K562 (cell line): Measurements from ENCODE around the gene ZNF410. TPM values are rescaled to one million over a fixed set of nuclear protein-coding genes. Genes with fewer than 3 reads are reported as not detected.
A peak's percentile ranks its signal among the peaks of the same experiment; 100 is the strongest.

Experiments used
- ARNT ChIP-seq, 2 experiments: fragments of 450-650 bp; IDR thresholded peaks; 2 replicates each; pipeline ENCODE4 v1.6.1; 2016; ENCODE audit warnings: mild to moderate bottlenecking in 1 of 2
- CTCF ChIP-seq, 3 experiments: IDR thresholded peaks in 2 of 3; conservative IDR thresholded peaks in 1 of 3; 2 replicates each; pipeline ENCODE4 v1.5.1; 2011 to 2012; ENCODE audit warnings: low read length in 3 of 3, mild to moderate bottlenecking in 3 of 3, control low read depth in 2 of 3, improper control_type of control experiment in 1 of 3, inconsistent platforms in 1 of 3, low read depth in 1 of 3, mixed read lengths in 1 of 3, moderate library complexity in 1 of 3; ENCODE audit not compliant: insufficient read depth in 2 of 3
- ELF4 ChIP-seq: fragments of 450-650 bp; formaldehyde crosslinking; IDR thresholded peaks from 2 replicates; pipeline ENCODE4 v1.4.0; 2022; ENCODE audit warnings: missing genetic modification characterization
- FIP1L1 ChIP-seq: fragments of 200-400 bp; formaldehyde crosslinking; IDR thresholded peaks from 2 replicates; pipeline ENCODE4 v1.6.1; 2018; ENCODE audit warnings: mild to moderate bottlenecking, low read depth, low read length; ENCODE audit not compliant: poor library complexity, severe bottlenecking
- FOXP4 ChIP-seq: sonication (generic); formaldehyde crosslinking; IDR thresholded peaks from 2 replicates; pipeline ENCODE4 v1.8.0; 2022; ENCODE audit warnings: mild to moderate bottlenecking, missing genetic modification reagents, borderline replicate concordance
- HDAC3 ChIP-seq: fragments of 450-650 bp; IDR thresholded peaks from 2 replicates; pipeline ENCODE4 v1.6.1; 2018; ENCODE audit warnings: borderline replicate concordance, mild to moderate bottlenecking, moderate library complexity; ENCODE audit not compliant: partially characterized antibody
- MAZ ChIP-seq, 2 experiments: fragments of 450-650 bp in 1 of 2; sonication (generic) in 1 of 2; formaldehyde crosslinking; IDR thresholded peaks in 1 of 2; conservative IDR thresholded peaks in 1 of 2; 2 replicates each; pipeline versions ENCODE4 v1.4.0 to v1.5.0; 2020; ENCODE audit warnings: mild to moderate bottlenecking in 1 of 2, missing genetic modification reagents in 1 of 2
- OTX1 ChIP-seq: fragments of 450-650 bp; formaldehyde crosslinking; IDR thresholded peaks from 2 replicates; pipeline ENCODE4 v1.4.0; 2022; ENCODE audit warnings: mild to moderate bottlenecking
- RB1 ChIP-seq: fragments of 450-650 bp; IDR thresholded peaks from 2 replicates; pipeline ENCODE4 v1.6.1; 2017; ENCODE audit warnings: low read depth, mild to moderate bottlenecking
- RBBP5 ChIP-seq: fragments of 200-600 bp; sonication (generic); IDR thresholded peaks from 2 replicates; pipeline ENCODE4 v1.6.1; 2012; ENCODE audit warnings: borderline replicate concordance, mild to moderate bottlenecking, low read length, control low read depth, inconsistent platforms; ENCODE audit not compliant: insufficient read depth, poor library complexity, severe bottlenecking
- RBM34 ChIP-seq: fragments of 200-400 bp; formaldehyde crosslinking; IDR thresholded peaks from 2 replicates; pipeline ENCODE4 v1.6.1; 2018; ENCODE audit warnings: low read length, borderline replicate concordance; ENCODE audit not compliant: insufficient read depth
- SIN3A ChIP-seq, 2 experiments: fragments of 150-350 bp in 1 of 2; IDR thresholded peaks; 2 replicates each; pipeline ENCODE4 v1.6.1; 2011 to 2016; ENCODE audit warnings: borderline replicate concordance in 2 of 2, low read depth in 2 of 2, low read length in 2 of 2, mild to moderate bottlenecking in 2 of 2, moderate library complexity in 2 of 2; ENCODE audit not compliant: control insufficient read depth in 1 of 2
- YY1 ChIP-seq, 3 experiments: IDR thresholded peaks; 2 replicates each; pipeline ENCODE4 v1.6.1; 2011; ENCODE audit warnings: low read length in 2 of 3, mild to moderate bottlenecking in 2 of 3, moderate library complexity in 2 of 3, borderline replicate concordance in 1 of 3, control low read depth in 1 of 3, low read depth in 1 of 3; ENCODE audit not compliant: insufficient read depth in 3 of 3, insufficient replicate concordance in 2 of 3, control insufficient read depth in 1 of 3, insufficient read length in 1 of 3; ENCODE audit errors: extremely low read depth in 1 of 3
- ZBTB9 ChIP-seq: fragments of 450-650 bp; formaldehyde crosslinking; IDR thresholded peaks from 2 replicates; pipeline ENCODE4 v1.4.0; 2020; ENCODE audit warnings: mild to moderate bottlenecking, moderate library complexity
- ZEB2 ChIP-seq: fragments of 450-650 bp; IDR thresholded peaks from 2 replicates; pipeline ENCODE4 v1.6.1; 2016
- ZKSCAN3 ChIP-seq: fragments of 250-450 bp; sonication (Bioruptor Pico); IDR thresholded peaks from 2 replicates; pipeline ENCODE4 v1.4.0; 2020
- ZNF639 ChIP-seq, 2 experiments: fragments of 200-800 bp in 1 of 2; sonication (Bioruptor generic) in 1 of 2; sonication (generic) in 1 of 2; formaldehyde crosslinking in 1 of 2; IDR thresholded peaks in 1 of 2; conservative IDR thresholded peaks in 1 of 2; 2 replicates each; pipeline versions ENCODE4 v1.5.0 to v1.6.1; 2016 to 2020; ENCODE audit warnings: missing compliant biosample characterization in 1 of 2, missing genetic modification characterization in 1 of 2, missing genetic modification reagents in 1 of 2
- polyA plus RNA-seq, 8 experiments: library from polyadenylated mRNA; depleted of rRNA in 4 of 8; stranded (reverse) in 5 of 8; unstranded in 3 of 8; fragments of >200 nt; fragmentation: Nextera tagmentation in 2 of 8; fragmentation: Illumina TruSeq in 1 of 8; extraction: Ambion mirVana in 2 of 8; extraction: Trizol in 1 of 8; gene quantifications; 2 replicates each; pipeline versions ENCODE4 v1.2.1 to v1.2.3, GENCODE V29; 2011 to 2014; ENCODE audit warnings: inconsistent platforms in 1 of 8, missing spikeins in 1 of 8
- total RNA-seq, 7 experiments: library from RNA; depleted of rRNA in 6 of 7; stranded (reverse); fragments of >200 nt in 6 of 7; fragmentation: Illumina TruSeq in 2 of 7; extraction: Trizol in 2 of 7; gene quantifications; 2 replicates each; pipeline versions ENCODE4 v1.2.1 to v1.2.3, GENCODE V29; 2011 to 2021; ENCODE audit warnings: low replicate concordance in 1 of 7

Gene ZNF410
- total and polyA plus RNA-seq, 9 of the 15 experiments (the other 6 are each of a cell fraction or from before 2014, with no cell fraction given) = 20.5 to 64.8 (median 38.7) TPM

GRCh38 chr14:73949752-73950734, 63.4 kb downstream of the ZNF410 start, which contains the start of the genes COQ6 and FAM161B (continued):
- TF ChIP-seq RB1 = peak; percentile 37; the same call in 1 of the 2 replicates
- TF ChIP-seq FIP1L1 = peak; percentile 30
- peak in 1 of 2 experiments; percentile 56 for TF ChIP-seq MAZ (CRISPR knock-in tag; conservative IDR thresholded peaks at IDR 0.05 in 1 of 2, IDR thresholded peaks at IDR 0.05 in 1 of 2)
- peak; percentile 23 for TF ChIP-seq RBBP5
- TF ChIP-seq RBM34 = no peak
- TF ChIP-seq ARNT (IDR thresholded peaks at IDR 0.05) = no peak
- peak; percentile 90 to 92; a peak in 3 of 4 replicates for TF ChIP-seq SIN3A (IDR thresholded peaks at IDR 0.05; ENCODE audit: borderline replicate concordance in 2 of 2, control insufficient read depth in 1 of 2, low read depth in 2 of 2, low read length in 2 of 2)
- peak; percentile 27 to 54 (median 31); a peak in 3 of 6 replicates for TF ChIP-seq CTCF (IDR thresholded peaks at IDR 0.05 in 2 of 3, conservative IDR thresholded peaks at IDR 0.05 in 1 of 3; ENCODE audit: insufficient read depth in 2 of 3, low read depth in 1 of 3, low read length in 3 of 3)
- no peak for TF ChIP-seq ELF4 (CRISPR knock-in tag)
- peak; percentile 58 to 91 (median 80) for TF ChIP-seq YY1 (IDR thresholded peaks at IDR 0.05; ENCODE audit: borderline replicate concordance in 1 of 3, control insufficient read depth in 1 of 3, extremely low read depth in 1 of 3, insufficient read depth in 3 of 3, insufficient read length in 1 of 3, insufficient replicate concordance in 2 of 3, low read depth in 1 of 3, low read length in 2 of 3)
- TF ChIP-seq HDAC3 = no peak
- TF ChIP-seq ZBTB9 (CRISPR knock-in tag) = peak; percentile 50; the same call in 1 of the 2 replicates
- TF ChIP-seq OTX1 (CRISPR knock-in tag) = peak; percentile 45; the same call in 1 of the 2 replicates
- no peak for TF ChIP-seq ZNF639 (CRISPR knock-in tag; conservative IDR thresholded peaks at IDR 0.05 in 1 of 2, IDR thresholded peaks at IDR 0.05 in 1 of 2)
- no peak for TF ChIP-seq ZKSCAN3 (CRISPR knock-in tag)
- no peak for TF ChIP-seq ZEB2
- no peak for TF ChIP-seq FOXP4
